Measurements from ENCODE around the gene FXYD7.
A peak's percentile ranks its signal among the peaks of the same experiment; 100 is the strongest.

FXYD7 gene

GRCh38 chr19:35155981-35156672 is 13.1 kb downstream of the FXYD7 start:
- H3K27me3 ChIP-seq, result peaks cover 0 to 36% of the 10 kb centered on the region in 2 donors

GRCh38 chr19:35156673-35157014 is 13.6 kb downstream of the FXYD7 start:
- H3K4me1 ChIP-seq, result peaks cover 0 to 29% (median 22%) of the 10 kb centered on the region in 4 donors
- TF ChIP-seq, protein P1, sequence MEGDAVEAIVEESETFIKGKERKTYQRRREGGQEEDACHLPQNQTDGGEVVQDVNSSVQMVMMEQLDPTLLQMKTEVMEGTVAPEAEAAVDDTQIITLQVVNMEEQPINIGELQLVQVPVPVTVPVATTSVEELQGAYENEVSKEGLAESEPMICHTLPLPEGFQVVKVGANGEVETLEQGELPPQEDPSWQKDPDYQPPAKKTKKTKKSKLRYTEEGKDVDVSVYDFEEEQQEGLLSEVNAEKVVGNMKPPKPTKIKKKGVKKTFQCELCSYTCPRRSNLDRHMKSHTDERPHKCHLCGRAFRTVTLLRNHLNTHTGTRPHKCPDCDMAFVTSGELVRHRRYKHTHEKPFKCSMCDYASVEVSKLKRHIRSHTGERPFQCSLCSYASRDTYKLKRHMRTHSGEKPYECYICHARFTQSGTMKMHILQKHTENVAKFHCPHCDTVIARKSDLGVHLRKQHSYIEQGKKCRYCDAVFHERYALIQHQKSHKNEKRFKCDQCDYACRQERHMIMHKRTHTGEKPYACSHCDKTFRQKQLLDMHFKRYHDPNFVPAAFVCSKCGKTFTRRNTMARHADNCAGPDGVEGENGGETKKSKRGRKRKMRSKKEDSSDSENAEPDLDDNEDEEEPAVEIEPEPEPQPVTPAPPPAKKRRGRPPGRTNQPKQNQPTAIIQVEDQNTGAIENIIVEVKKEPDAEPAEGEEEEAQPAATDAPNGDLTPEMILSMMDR (IDR thresholded peaks at IDR 0.05), result no peak
- peaks cover 0 to 35% (median 23%) of the 10 kb centered on the region in 3 donors for H3K36me3 ChIP-seq
- DNase-seq, result no peak
- no peak overlapping the region for H3K27ac ChIP-seq
- no peak overlapping the region for H3K4me3 ChIP-seq
- peaks cover 0 to 1% (median 0%) of the 10 kb centered on the region in 3 donors for H3K9me3 ChIP-seq
- H3K27me3 ChIP-seq, result peaks cover 0 to 30% of the 10 kb centered on the region in 2 donors
- intact Hi-C loops (cut with DNase I; ENCODE audit: low total_unique reads), result no loop called here

More at GRCh38 chr19:35155981-35156672, 13.1 kb downstream of the FXYD7 start:
- Histone ChIP-seq H3K27ac (peak overlapping the region; percentile 57 to 58), H3K36me3 (peaks cover 0 to 30% (median 18%) of the 10 kb centered on the region in 3 donors), H3K4me1 (peaks cover 0 to 29% (median 22%) of the 10 kb centered on the region in 4 donors), H3K9me3 (no peaks in the 10 kb centered on the region), H3K4me3 (peak overlapping the region; percentile 57 to 63)
- DNase-seq, result no peak
- TF ChIP-seq, protein P1 (IDR thresholded peaks at IDR 0.05), result no peak
- intact Hi-C loops (cut with DNase I; ENCODE audit: low total_unique reads), result no loop called here

- TF ChIP-seq, protein P1 (IDR thresholded peaks at IDR 0.05), result no peak
- Histone ChIP-seq H3K4me3 (no peak overlapping the region), H3K27me3 (peaks cover 0 to 29% of the 10 kb centered on the region in 2 donors), H3K9me3 (peaks cover 0 to 9% (median 0%) of the 10 kb centered on the region in 3 donors), H3K27ac (no peak overlapping the region), H3K36me3 (peaks cover 0 to 43% (median 31%) of the 10 kb centered on the region in 3 donors), H3K4me1 (peaks cover 0 to 29% (median 22%) of the 10 kb centered on the region in 4 donors)
- DNase-seq, result no peak
- intact Hi-C loops (cut with DNase I; ENCODE audit: low total_unique reads), result no loop called here
These were observed 14.4 kb downstream of the FXYD7 start for GRCh38 chr19:35157431-35157830.

- Histone ChIP-seq H3K27me3 (peaks cover 0 to 13% of the 10 kb centered on the region in 2 donors), H3K4me3 (no peak overlapping the region), H3K9me3 (peaks cover 0 to 20% (median 7%) of the 10 kb centered on the region in 3 donors), H3K4me1 (peaks cover 0 to 16% (median 8%) of the 10 kb centered on the region in 4 donors), H3K27ac (no peak overlapping the region), H3K36me3 (peaks cover 11 to 64% (median 47%) of the 10 kb centered on the region in 3 donors)
- TF ChIP-seq, protein P1 (IDR thresholded peaks at IDR 0.05), result no peak
- DNase-seq, result no peak
- intact Hi-C loops (cut with DNase I; ENCODE audit: low total_unique reads), result no loop called here
These were observed 16.6 kb downstream of the FXYD7 start for GRCh38 chr19:35159606-35160005.

DNA sequence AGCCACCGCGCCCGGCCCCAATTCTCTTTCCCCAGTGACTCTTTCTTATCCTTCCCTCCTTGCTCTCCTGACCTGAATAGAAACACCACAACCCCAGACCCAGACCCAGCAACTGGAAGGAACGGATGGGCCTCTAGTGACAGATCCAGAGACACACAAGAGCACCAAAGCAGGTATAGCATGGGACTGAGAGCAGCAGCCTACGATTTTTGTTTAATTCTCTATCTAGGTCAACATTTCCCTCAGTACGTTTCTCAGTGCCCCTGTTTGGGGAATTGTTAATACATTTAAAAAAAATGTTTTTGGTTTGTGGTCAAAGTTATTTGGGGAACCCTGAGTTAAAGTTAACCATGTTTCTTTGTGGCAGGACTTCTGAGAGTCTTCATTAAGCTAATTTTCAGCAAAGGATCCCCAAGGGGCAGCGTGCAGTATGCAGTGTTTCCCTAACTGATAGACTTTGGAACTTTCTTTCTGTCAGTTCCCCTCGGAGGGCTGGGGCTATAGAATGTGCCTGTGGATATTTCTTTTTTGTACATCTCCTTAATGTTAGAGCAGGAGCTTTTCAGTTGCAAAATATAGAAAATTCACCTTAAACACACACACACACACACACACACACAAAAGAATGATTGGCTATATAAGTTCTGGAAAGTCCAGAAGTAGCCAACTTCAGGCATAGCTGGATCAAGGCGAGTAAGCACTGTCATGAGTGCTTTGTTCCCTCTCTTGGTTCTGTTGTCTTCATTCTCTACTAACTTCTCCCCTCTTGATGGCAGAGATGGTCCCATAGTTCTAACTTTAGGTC is 17.8 kb downstream of the FXYD7 start:
- H3K36me3 ChIP-seq, result peaks cover 15 to 74% (median 60%) of the 10 kb centered on the region in 3 donors
- peaks cover 0 to 3% (median under 1%) of the 10 kb centered on the region in 4 donors for H3K4me1 ChIP-seq
- H3K27ac ChIP-seq, result no peak overlapping the region
- intact Hi-C loops (cut with DNase I; ENCODE audit: low total_unique reads), result no loop called here
- TF ChIP-seq, protein P1 (IDR thresholded peaks at IDR 0.05), result no peak
- H3K4me3 ChIP-seq, result no peak overlapping the region
- peaks cover 0 to under 1% of the 10 kb centered on the region in 2 donors for H3K27me3 ChIP-seq
- DNase-seq, result no peak
- peaks cover 0 to 23% (median 16%) of the 10 kb centered on the region in 3 donors for H3K9me3 ChIP-seq

Measured in tibial artery (tissue), 4 donors.